NT2/D1 (cell line): ENCODE results near the gene CRISPLD2.

ENCODE experiments used
- DNase-seq: peaks from one replicate; pipeline ENCODE4 v3.0.0-alpha.2; 2011; ENCODE audit warnings: low read depth, low spot score
- H3K27me3 ChIP-seq: 2 replicates; pipeline ENCODE4 v1.6.0; 2011; ENCODE audit warnings: mild to moderate bottlenecking; ENCODE audit not compliant: insufficient read length, insufficient read depth
- H3K36me3 ChIP-seq: 2 replicates; pipeline ENCODE4 v1.6.1; 2011; ENCODE audit warnings: mild to moderate bottlenecking, low read length, mixed read lengths; ENCODE audit not compliant: insufficient read depth, insufficient read length
- H3K4me1 ChIP-seq: 2 replicates; pipeline ENCODE4 v1.5.1; 2011; ENCODE audit not compliant: insufficient read depth, insufficient read length
- H3K4me3 ChIP-seq: 2 replicates; pipeline ENCODE4 v1.5.1; 2011; ENCODE audit warnings: low read depth; ENCODE audit not compliant: insufficient read length
- H3K9ac ChIP-seq: 2 replicates; pipeline ENCODE4 v1.6.0; 2011; ENCODE audit warnings: low read depth; ENCODE audit not compliant: insufficient read length
- H3K9me3 ChIP-seq: 2 replicates; pipeline ENCODE4 v1.5.1; 2011; ENCODE audit warnings: mild to moderate bottlenecking, low read length; ENCODE audit not compliant: insufficient read depth
- SUZ12 ChIP-seq: IDR thresholded peaks from 2 replicates; pipeline ENCODE4 v1.6.1; 2011; ENCODE audit not compliant: insufficient read length, insufficient read depth; ENCODE audit errors: extremely low read depth
- YY1 ChIP-seq: IDR thresholded peaks from 2 replicates; pipeline ENCODE4 v1.6.1; 2011; ENCODE audit not compliant: insufficient read length, insufficient read depth
- ZNF274 ChIP-seq: IDR thresholded peaks from 2 replicates; pipeline ENCODE4 v1.6.1; 2011; ENCODE audit warnings: mild to moderate bottlenecking, low read depth, low read length

The CRISPLD2 gene

GRCh38 chr16:84823484-84823883 is 3.7 kb downstream of the CRISPLD2 start:
- no peaks in the 10 kb centered on the region for H3K36me3 ChIP-seq
- no peak for TF ChIP-seq YY1
- TF ChIP-seq ZNF274: no peak
- TF ChIP-seq SUZ12: no peak
- no peaks in the 10 kb centered on the region for H3K9me3 ChIP-seq
- no peak overlapping the region for H3K4me3 ChIP-seq
- peaks cover 20% of the 10 kb centered on the region for H3K4me1 ChIP-seq
- peaks cover 29% of the 10 kb centered on the region for H3K27me3 ChIP-seq
- H3K9ac ChIP-seq: no peak overlapping the region
- DNase-seq: no peak

GRCh38 chr16:84823926-84824325 is 4.1 kb downstream of the CRISPLD2 start:
- Histone ChIP-seq H3K9ac (no peak overlapping the region), H3K4me1 (peaks cover 20% of the 10 kb centered on the region), H3K4me3 (no peak overlapping the region), H3K36me3 (no peaks in the 10 kb centered on the region), H3K9me3 (no peaks in the 10 kb centered on the region), H3K27me3 (peaks cover 24% of the 10 kb centered on the region)
- no peak for TF ChIP-seq YY1
- no peak for TF ChIP-seq SUZ12
- no peak for TF ChIP-seq ZNF274
- no peak for DNase-seq

DNA sequence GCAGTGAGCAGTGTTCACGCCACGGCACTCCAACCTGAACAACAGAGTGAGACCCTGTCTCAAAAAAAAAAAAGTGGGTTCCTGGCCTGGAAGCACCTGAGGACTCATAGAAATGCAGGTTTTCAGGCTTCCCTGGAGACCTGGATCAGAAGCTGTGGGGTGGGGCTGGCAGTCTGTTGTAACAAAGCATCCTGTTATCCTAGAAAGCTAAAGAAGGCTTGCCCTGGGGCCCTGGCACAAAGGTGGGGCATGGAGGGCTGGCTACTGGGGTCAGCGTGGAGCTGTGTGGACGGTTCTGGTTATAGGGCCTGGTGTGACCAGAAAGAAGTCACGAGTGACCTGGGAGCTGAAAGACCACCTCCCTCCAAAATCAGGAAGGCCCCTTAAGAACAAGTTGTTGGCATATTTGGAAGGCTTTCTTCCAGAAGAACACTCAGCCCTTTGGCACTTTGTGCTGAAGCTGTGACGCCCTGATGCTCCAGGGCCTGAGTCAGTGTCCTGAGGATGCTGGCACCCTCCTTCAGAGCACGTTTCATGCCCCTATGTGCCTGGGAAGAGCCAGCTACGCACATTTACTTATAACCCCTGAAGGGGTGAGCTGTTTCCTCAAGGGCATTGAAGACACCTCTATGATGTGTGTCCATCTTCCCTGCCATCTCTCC is 6.2 kb downstream of the CRISPLD2 start:
- TF ChIP-seq ZNF274 (no peak), YY1 (no peak), SUZ12 (no peak)
- Histone ChIP-seq H3K9ac (peak overlapping the region; percentile 15), H3K36me3 (no peaks in the 10 kb centered on the region), H3K4me3 (no peak overlapping the region), H3K9me3 (no peaks in the 10 kb centered on the region), H3K27me3 (peaks cover 5% of the 10 kb centered on the region), H3K4me1 (peaks cover 11% of the 10 kb centered on the region)
- no peak for DNase-seq

- peaks cover under 1% of the 10 kb centered on the region for H3K27me3 ChIP-seq
- H3K9me3 ChIP-seq: no peaks in the 10 kb centered on the region
- TF ChIP-seq YY1: no peak
- no peak for TF ChIP-seq ZNF274
- no peak for TF ChIP-seq SUZ12
- peaks cover 11% of the 10 kb centered on the region for H3K4me1 ChIP-seq
- no peaks in the 10 kb centered on the region for H3K36me3 ChIP-seq
- no peak for DNase-seq
- no peak overlapping the region for H3K4me3 ChIP-seq
- H3K9ac ChIP-seq: peak overlapping the region; percentile 15
Measured at GRCh38 chr16:84826558-84826941, 6.8 kb downstream of the CRISPLD2 start.

DNA sequence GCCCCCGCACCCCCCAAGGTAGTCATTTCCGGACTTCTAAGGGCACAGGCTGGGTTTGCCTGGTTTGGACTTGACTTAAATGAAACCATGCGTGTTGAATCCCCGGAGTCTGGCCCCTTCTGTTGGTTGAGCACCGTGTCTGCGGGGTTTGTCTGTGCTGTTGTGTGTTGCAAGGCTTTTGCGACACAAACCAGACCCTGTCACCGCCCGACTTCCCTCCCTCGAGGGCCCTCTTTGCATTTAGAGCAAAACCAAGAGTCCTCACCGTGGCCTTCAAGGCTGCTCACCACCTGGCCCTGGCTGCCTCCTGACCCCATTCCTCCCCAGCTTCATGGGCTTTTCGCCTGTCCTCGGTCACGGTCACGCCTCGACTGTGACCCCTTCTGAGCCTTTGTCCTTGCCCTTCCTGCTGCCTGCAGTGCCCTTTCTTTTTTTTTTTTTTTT is 7.4 kb downstream of the CRISPLD2 start:
- H3K9me3 ChIP-seq: no peaks in the 10 kb centered on the region
- TF ChIP-seq YY1 (no peak), ZNF274 (no peak), SUZ12 (no peak)
- no peak for DNase-seq
- H3K4me1 ChIP-seq: peaks cover 11% of the 10 kb centered on the region
- no peak overlapping the region for H3K4me3 ChIP-seq
- peak overlapping the region; percentile 47 for H3K9ac ChIP-seq
- H3K27me3 ChIP-seq: no peaks in the 10 kb centered on the region
- no peaks in the 10 kb centered on the region for H3K36me3 ChIP-seq

DNA sequence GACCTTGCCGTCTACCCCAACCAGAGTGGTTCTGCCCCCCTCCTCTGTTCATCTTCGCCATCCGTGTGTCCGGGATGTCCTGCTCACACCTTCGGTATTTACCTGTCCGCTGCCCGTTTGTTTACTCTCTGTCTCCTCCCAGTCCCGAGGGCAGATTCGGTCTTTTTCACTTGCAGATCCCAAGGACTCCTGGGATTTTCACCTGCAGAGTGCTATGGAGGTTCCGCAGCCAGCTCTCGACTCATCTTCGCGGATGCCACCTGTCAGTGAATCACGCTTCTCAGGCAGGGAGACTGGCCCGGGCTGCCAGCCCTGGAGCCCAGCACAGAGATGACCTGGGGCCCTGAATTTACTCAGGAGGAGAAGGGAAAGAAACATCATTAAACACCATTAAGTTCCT is 8.1 kb downstream of the CRISPLD2 start:
- Histone ChIP-seq H3K36me3 (no peaks in the 10 kb centered on the region), H3K9me3 (no peaks in the 10 kb centered on the region), H3K4me1 (peaks cover 11% of the 10 kb centered on the region), H3K4me3 (no peak overlapping the region), H3K9ac (no peak overlapping the region), H3K27me3 (no peaks in the 10 kb centered on the region)
- TF ChIP-seq ZNF274 (no peak), SUZ12 (no peak), YY1 (no peak)
- DNase-seq: no peak

DNA sequence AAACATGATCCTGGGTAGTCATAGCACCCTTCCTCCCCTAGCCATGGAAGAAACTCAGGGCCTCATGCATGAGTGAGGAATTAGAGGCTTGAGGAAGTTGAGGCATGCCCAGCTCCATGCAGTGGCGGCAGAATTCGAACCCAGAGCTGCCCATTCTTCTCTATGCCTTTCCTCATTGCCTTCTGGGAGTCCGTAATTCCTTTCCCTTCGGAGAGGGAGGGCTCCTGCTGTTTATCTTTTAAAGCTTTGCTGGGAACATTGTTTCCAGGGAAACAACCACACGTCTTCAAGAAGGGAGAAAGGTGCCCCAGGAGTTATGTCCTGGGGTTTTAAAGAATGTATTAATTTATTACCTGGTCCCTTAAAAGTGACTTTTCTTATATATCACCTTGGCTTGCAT is 8.5 kb downstream of the CRISPLD2 start:
- TF ChIP-seq ZNF274 (no peak), YY1 (no peak), SUZ12 (no peak)
- no peak for DNase-seq
- Histone ChIP-seq H3K4me3 (no peak overlapping the region), H3K27me3 (no peaks in the 10 kb centered on the region), H3K4me1 (peaks cover 11% of the 10 kb centered on the region), H3K36me3 (no peaks in the 10 kb centered on the region), H3K9me3 (no peaks in the 10 kb centered on the region), H3K9ac (no peak overlapping the region)
